Retinal pigment epithelial cell (primary cell): ENCODE results near the gene AKR1B15.
"Not testable (repeated sequence)": the region's sequence is repeated elsewhere in the genome, so short reads cannot be mapped to it uniquely, and the experiment has no call there.

ENCODE experiments used
- DNase-seq: peaks from one replicate; pipeline ENCODE4 v3.0.0-alpha.2; 2010; ENCODE audit warnings: low read depth
- H3K4me3 ChIP-seq: 2 replicates; pipeline ENCODE4 v1.5.1; 2011; ENCODE audit warnings: mild to moderate bottlenecking, low read length, control low read depth, moderate library complexity
- TF ChIP-seq, protein P1 (sequence below): conservative IDR thresholded peaks from 2 replicates; pipeline ENCODE4 v1.5.1; 2011; ENCODE audit warnings: low read depth, low read length, control low read depth, inconsistent platforms

The AKR1B15 gene

DNA sequence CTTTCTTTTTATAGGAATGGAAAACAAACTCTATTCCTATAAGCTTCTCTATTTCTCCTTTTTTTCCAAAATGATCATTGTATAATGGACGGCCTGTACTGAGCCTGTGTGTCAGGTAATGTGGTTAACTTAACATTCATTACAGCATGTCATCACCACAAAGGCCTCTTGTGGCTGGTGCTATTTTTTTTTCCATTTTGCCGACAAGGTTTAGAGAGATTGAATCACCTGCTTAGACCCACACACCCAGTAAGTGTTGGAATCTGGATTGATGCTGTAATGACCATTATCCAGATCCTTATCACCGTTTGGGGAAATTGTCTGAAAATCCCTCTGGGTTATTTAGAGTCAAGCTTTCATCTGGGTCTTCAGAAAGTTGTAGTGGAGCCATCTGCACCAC is 18.5 kb downstream of the AKR1B15 start:
- no peak for DNase-seq
- TF ChIP-seq, protein P1, sequence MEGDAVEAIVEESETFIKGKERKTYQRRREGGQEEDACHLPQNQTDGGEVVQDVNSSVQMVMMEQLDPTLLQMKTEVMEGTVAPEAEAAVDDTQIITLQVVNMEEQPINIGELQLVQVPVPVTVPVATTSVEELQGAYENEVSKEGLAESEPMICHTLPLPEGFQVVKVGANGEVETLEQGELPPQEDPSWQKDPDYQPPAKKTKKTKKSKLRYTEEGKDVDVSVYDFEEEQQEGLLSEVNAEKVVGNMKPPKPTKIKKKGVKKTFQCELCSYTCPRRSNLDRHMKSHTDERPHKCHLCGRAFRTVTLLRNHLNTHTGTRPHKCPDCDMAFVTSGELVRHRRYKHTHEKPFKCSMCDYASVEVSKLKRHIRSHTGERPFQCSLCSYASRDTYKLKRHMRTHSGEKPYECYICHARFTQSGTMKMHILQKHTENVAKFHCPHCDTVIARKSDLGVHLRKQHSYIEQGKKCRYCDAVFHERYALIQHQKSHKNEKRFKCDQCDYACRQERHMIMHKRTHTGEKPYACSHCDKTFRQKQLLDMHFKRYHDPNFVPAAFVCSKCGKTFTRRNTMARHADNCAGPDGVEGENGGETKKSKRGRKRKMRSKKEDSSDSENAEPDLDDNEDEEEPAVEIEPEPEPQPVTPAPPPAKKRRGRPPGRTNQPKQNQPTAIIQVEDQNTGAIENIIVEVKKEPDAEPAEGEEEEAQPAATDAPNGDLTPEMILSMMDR, result no peak
- no peak overlapping the region for H3K4me3 ChIP-seq

DNA sequence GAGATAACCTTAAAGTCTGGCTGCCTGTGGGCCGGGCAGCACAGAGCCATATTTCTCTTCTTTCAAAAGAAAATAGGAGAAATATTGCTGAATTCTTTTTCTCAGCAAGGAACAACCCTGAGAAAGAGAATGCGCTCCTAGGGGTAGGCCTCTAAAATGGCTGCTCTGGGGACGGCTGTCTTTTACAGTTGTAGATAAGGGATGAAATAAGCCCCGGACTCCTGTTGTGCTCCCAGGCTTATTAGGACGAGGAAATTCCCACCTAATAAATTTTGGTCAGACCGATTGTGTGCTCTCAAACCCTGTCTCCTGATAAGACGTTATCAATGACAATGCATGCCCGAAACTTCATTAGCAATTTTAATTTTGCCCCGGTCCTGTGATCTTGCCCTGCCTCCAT is 21.1 kb downstream of the AKR1B15 start:
- DNase-seq, H3K4me3 ChIP-seq: not testable (repeated sequence)

DNA sequence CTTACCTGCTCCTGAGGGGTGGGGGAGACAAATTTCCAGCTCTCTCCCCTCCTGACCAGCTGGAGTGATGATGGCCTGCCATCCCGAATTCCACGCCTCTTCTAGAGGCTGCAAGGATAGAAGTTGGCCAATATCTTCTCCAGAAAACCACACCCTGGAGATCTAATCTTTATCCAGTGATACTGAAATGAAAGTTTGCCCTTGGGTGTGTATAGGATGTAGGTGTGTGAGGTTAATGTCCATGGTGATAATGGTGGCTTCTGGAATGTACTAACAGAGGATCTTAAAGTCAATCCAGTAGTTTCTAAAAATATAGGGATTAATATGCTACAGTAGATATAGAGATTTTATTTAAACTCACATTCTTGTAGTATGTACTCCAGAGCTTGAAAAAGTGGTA is 22.2 kb downstream of the AKR1B15 start:
- H3K4me3 ChIP-seq, result no peak overlapping the region
- no peak for DNase-seq
- TF ChIP-seq, protein P1, result no peak

DNA sequence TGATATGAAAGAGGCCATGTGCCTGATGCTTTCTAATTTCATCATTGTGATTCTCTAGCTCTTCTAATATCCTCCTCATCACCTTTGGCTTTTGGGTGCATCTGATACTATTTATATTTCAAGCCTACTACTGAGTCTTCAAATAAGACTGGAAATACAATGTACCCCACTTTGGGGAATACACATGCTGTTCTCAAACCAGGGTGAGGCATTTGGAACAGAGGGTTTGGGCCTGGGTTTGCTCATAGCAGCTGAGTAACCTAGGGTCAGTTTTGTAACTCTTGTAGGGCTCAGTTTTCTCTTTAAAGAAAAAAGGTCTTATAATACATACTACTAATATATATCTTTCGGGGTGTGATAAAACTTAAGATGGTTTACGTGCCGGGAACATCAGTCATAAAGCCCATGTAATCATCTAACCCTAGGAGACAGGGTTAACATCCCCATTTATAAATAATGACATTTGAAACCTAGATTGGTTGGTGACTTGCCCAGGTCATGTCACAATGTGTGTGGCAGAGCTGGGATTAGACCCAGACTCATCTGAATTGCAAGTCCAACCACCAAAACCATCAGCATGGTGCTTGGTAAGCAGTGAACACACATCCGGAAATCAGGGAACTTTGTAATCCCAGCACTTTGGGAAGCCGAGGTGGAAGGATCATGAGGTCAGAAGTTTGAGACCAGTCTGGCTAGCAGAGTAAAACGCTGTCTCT is 23.0 kb downstream of the AKR1B15 start:
- no peak overlapping the region for H3K4me3 ChIP-seq
- TF ChIP-seq, protein P1, result no peak
- DNase-seq, result no peak

DNA sequence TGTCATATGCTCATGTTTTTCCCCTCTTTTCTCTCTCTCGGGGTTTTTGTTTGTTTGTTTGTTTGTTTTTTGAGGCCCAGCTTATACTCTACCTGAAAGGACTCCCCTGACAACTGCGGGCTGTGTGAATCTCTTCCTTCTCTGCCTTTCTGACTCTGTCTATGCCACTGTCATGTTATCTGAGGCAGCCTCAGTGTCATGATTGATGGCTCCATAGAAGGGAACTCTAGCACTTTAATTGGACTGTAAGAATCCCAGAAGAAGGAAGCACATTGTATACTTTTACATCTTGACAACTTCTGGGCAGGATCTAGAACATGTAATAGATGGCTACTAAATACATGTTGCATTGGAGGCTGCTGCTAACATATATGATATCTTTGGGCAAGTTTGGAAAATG is 25.4 kb downstream of the AKR1B15 start:
- no peak overlapping the region for H3K4me3 ChIP-seq
- no peak for DNase-seq
- TF ChIP-seq, protein P1, result no peak

DNA sequence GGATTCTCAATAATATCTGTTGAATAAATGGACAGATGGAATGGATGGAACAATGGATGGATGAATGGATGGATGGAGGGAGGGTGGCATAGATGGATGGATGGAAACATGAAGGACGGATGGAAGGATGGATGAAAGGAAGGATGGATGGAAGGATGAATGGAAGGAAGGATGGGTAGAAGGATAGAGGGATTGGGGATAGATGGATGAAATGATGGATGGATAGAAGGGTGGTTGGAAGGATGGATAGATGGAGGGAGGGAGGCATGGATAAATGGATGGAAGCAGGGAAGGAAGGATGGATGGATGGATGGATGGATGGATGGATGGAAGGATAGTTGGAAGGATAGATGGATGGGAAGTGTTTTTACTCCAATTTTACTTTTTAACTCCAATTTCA is 35.4 kb downstream of the AKR1B15 start:
- TF ChIP-seq, protein P1, result no peak
- DNase-seq, result no peak
- no peak overlapping the region for H3K4me3 ChIP-seq

DNA sequence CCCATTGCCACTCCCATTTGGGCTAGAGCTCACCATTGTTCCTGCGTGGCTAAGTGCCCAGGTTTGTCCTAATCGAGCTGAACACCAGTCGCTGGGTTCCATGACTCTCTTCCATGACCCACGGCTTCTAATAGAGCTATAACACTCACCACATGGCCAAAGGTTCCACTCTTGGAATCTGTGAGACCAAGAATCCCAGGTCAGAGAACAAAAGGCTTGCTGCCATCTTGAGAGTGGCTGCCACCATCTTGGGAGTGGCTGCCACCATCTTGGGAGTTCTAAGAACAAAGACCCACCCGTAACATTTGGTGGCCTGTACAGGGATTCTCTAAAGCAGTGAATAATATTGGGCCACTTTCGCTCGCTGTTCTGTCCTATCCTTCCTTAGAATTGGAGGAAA is 37.0 kb downstream of the AKR1B15 start:
- TF ChIP-seq, protein P1, result no peak
- no peak for DNase-seq
- no peak overlapping the region for H3K4me3 ChIP-seq
